Stimulated activated CD8-positive, alpha-beta memory T cell treated with anti-CD3 and anti-CD28 coated beads, Interleukin-2, amount 100 ng/mL, for 48 hours (primary cell): ENCODE measurements around the gene PHLDB3.
"Not testable (repeated sequence)": the region's sequence is repeated elsewhere in the genome, so short reads cannot be mapped to it uniquely, and the experiment has no call there.

ENCODE experiments used
- DNase-seq, 2 donors: peaks; one replicate each; pipeline ENCODE4 v3.0.0-alpha.2; 2020; ENCODE audit warnings: low read depth in 2 of 2

PHLDB3 gene

GRCh38 chr19:43504426-43505185 is at the start of gene PHLDB3:
TSS of gene PHLDB3 (minus strand) at chr19:43504746. CDS start at chr19:43504118, 628 bp downstream.
- DNase-seq = peak in 1 of 2 donors; percentile 30

- DNase-seq = no peak
Observed at GRCh38 chr19:43553656-43554055, 49.1 kb upstream of the PHLDB3 start.

GRCh38 chr19:43552616-43553015 is 48.1 kb upstream of the PHLDB3 start:
- DNase-seq = no peak

- DNase-seq = no peak
Observed at GRCh38 chr19:43552198-43552450, 47.6 kb upstream of the PHLDB3 start.

GRCh38 chr19:43551399-43552197 is 47.1 kb upstream of the PHLDB3 start:
- DNase-seq = no peak

- DNase-seq = no peak
Observed at GRCh38 chr19:43548706-43549105, 44.2 kb upstream of the PHLDB3 start.

GRCh38 chr19:43547926-43548325 is 43.4 kb upstream of the PHLDB3 start:
- not testable (repeated sequence) for DNase-seq

- DNase-seq = no peak
Observed at GRCh38 chr19:43546581-43546980, 42.0 kb upstream of the PHLDB3 start.

- no peak for DNase-seq
Observed at GRCh38 chr19:43545981-43546380, 41.4 kb upstream of the PHLDB3 start.

GRCh38 chr19:43545276-43545675 is 40.7 kb upstream of the PHLDB3 start:
- no peak for DNase-seq

GRCh38 chr19:43544077-43544476 is 39.5 kb upstream of the PHLDB3 start:
- no peak for DNase-seq

- no peak for DNase-seq
Observed at GRCh38 chr19:43541920-43542650, 37.5 kb upstream of the PHLDB3 start.

GRCh38 chr19:43540381-43540780 is 35.8 kb upstream of the PHLDB3 start:
- no peak for DNase-seq

- DNase-seq = no peak
Observed at GRCh38 chr19:43538922-43539321, 34.4 kb upstream of the PHLDB3 start.

GRCh38 chr19:43534816-43535761 is 30.5 kb upstream of the PHLDB3 start:
- peak in 1 of 2 donors; percentile 18 for DNase-seq

- DNase-seq = no peak
Observed at GRCh38 chr19:43534305-43534815, 29.8 kb upstream of the PHLDB3 start.

- DNase-seq = peak; percentile 90 to 97
Observed at GRCh38 chr19:43533546-43534304, 29.2 kb upstream of the PHLDB3 start.

GRCh38 chr19:43532962-43533545 is 28.5 kb upstream of the PHLDB3 start, which contains the start of gene ZNF575:
TSS of gene ZNF575 (plus strand) at chr19:43533188. CDS start at chr19:43534423, 1,235 bp downstream.
- DNase-seq = peak; percentile 77 to 88

- DNase-seq = peak; percentile 21 to 56
Observed at GRCh38 chr19:43532571-43532961, 28.0 kb upstream of the PHLDB3 start.
